Activated CD4-positive, alpha-beta T cell treated with anti-CD3 and anti-CD28 coated beads, Interleukin-2, amount 10 ng/mL, durations not matched to agents 7 days and 5 days (primary cell): ENCODE results near the gene PATL1. TPM values are rescaled to one million over a fixed set of nuclear protein-coding genes. Genes with fewer than 3 reads are reported as not detected.
"Not testable (repeated sequence)": the region's sequence is repeated elsewhere in the genome, so short reads cannot be mapped to it uniquely, and the experiment has no call there.

Experiments
- CTCF ChIA-PET: fragments of 350-600 bp; sonication (Branson Sonifier 250); formaldehyde crosslinking; loops from one replicate; lab custom pipeline; 2021; ENCODE audit warnings: antibody characterized with exemption; lab: Charles Lee
- POLR2A ChIA-PET: fragments of 350-600 bp; sonication (Branson Sonifier 250); formaldehyde crosslinking; loops from one replicate; lab custom pipeline; 2021; ENCODE audit warnings: antibody characterized with exemption; lab: Charles Lee
- DNase-seq: peaks from one replicate; pipeline ENCODE4 v3.0.0-alpha.2; 2020
- H3K27ac Mint-ChIP-seq: one replicate; pipeline ENCODE4 v1.8.0; 2021; ENCODE audit warnings: mild to moderate bottlenecking, moderate library complexity, mixed read lengths
- H3K27me3 Mint-ChIP-seq: one replicate; pipeline ENCODE4 v1.8.0; 2021; ENCODE audit warnings: mixed read lengths
- H3K36me3 Mint-ChIP-seq: one replicate; pipeline ENCODE4 v1.8.0; 2021; ENCODE audit warnings: low read depth, mixed read lengths
- H3K4me1 Mint-ChIP-seq: one replicate; pipeline ENCODE4 v1.8.0; 2021; ENCODE audit warnings: mixed read lengths
- H3K4me3 Mint-ChIP-seq: one replicate; pipeline ENCODE4 v1.8.0; 2021; ENCODE audit warnings: mild to moderate bottlenecking, moderate library complexity, mixed read lengths
- H3K9me3 Mint-ChIP-seq: one replicate; pipeline ENCODE4 v1.8.0; 2021; ENCODE audit warnings: mixed read lengths
- total RNA-seq, 2 experiments: library from RNA; stranded (reverse); gene quantifications; one replicate each; pipeline ENCODE4 v1.2.3, GENCODE V29; 2021

The PATL1 gene, protein sequence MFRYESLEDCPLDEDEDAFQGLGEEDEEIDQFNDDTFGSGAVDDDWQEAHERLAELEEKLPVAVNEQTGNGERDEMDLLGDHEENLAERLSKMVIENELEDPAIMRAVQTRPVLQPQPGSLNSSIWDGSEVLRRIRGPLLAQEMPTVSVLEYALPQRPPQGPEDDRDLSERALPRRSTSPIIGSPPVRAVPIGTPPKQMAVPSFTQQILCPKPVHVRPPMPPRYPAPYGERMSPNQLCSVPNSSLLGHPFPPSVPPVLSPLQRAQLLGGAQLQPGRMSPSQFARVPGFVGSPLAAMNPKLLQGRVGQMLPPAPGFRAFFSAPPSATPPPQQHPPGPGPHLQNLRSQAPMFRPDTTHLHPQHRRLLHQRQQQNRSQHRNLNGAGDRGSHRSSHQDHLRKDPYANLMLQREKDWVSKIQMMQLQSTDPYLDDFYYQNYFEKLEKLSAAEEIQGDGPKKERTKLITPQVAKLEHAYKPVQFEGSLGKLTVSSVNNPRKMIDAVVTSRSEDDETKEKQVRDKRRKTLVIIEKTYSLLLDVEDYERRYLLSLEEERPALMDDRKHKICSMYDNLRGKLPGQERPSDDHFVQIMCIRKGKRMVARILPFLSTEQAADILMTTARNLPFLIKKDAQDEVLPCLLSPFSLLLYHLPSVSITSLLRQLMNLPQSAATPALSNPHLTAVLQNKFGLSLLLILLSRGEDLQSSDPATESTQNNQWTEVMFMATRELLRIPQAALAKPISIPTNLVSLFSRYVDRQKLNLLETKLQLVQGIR
- total RNA-seq: 10 to 100 TPM; 47.2 to 59.6 TPM

DNA sequence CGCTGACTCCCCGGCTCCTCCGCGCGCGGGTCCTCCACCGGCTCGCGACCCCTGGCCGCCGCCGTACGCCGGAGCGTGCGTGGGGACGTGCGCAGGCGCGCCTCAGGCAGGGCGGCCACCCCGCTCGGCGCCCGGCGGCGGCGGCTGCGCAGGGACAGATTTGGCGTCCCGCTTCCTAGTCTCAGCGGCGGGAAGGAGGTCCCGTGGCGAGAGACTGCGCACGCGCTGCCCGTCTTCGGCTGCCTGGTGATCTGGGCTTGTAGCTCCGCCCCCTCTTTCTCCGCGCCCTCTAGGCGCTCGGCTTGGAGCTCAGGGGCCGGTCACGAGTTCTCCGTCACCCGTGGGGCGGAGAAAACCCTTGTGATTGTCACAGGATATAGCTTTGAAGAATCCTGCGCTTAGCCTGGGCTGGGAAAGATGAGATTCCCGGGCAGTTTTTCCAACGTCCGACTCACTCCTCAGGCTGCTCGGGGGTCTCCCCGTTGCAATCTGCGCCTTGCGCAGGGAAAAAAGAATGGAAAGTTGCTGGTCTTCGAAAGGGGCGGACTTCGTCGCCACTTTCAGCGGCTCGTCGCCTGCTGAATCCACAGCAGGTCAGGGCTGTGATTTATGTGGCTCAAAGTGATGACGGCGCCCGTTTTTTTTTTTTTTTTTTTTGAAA is at the start of gene PATL1:
TSS of gene PATL1 (minus strand) at position 88 of the 661 bp plus-strand sequence. CDS start 142 bp downstream, outside the sequence.
- Mint-ChIP-seq H3K9me3 (no peaks in the 10 kb centered on the region), H3K27ac (peak within 1 kb of the TSS; percentile 98), H3K4me3 (peak within 1 kb of the TSS; percentile 89), H3K36me3 (peaks cover 27% of the 10 kb centered on the region), H3K27me3 (no peaks in the 10 kb centered on the region), H3K4me1 (peaks cover 38% of the 10 kb centered on the region)
- POLR2A ChIA-PET: interaction anchor here (0.5 to 0.6 kb wide), 2 partner anchors 53 to 582 kb away, joined by 4 to 6 read pairs; no protein-coding TSS in a partner anchor
- peak; percentile 99 for DNase-seq
- CTCF ChIA-PET: interaction anchor here (0.7 to 1.6 kb wide), 14 partner anchors 9 to 121 kb away, joined by 3 to 10 read pairs (median 3); partner anchors contain the start of gene OSBP

DNA sequence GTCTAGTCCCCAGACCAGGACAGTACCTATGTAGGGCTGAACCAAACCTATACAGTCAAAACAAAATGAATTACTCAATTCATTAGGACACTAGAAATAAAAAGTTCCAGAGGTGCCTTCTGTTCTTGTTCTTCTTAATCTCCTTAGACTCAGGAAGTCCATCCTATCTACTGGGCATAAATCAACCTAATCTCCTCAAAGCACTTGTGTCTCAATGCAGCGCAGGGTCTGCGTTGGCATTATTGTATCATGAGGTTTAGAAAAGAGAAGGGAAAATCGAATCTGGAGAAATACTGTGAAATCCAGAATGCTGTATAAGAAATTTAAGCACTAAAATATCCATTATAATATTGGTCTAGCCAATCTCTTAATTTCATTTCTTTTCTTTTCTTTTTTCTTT is 47.2 kb upstream of the PATL1 start:
- Mint-ChIP-seq H3K9me3 (no peaks in the 10 kb centered on the region), H3K4me3 (no peak overlapping the region), H3K36me3 (no peaks in the 10 kb centered on the region), H3K27me3 (peaks cover 36% of the 10 kb centered on the region), H3K4me1 (no peaks in the 10 kb centered on the region), H3K27ac (no peak overlapping the region)
- CTCF ChIA-PET: interaction anchor here (0.6 kb wide), 1 partner anchor 36 kb away, joined by 3 read pairs; no protein-coding TSS in a partner anchor
- no peak for DNase-seq
- POLR2A ChIA-PET: no interaction called here

DNA sequence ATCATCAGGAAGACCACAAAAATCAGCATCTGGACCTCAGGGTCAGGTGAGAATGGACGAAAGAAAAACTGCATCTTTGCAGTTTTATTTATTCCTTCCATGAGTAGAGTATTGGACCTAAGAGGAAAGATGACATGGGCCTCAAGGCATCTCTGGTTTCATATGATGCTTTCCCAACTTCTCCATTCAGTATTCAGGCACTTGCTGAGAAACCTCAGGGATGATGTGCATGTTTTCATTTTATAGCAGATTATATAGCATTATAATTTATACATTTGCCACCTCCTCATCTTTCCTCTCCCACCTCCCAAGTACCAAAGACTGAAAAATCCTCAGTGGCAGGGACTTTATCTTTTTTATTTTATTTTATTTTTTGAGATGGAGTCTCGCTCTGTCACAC is 44.9 kb upstream of the PATL1 start, which contains the start of gene OR10V1:
TSS of gene OR10V1 (minus strand) at position 101 of the 400 bp plus-strand sequence. CDS start at position 101, 0 bp downstream.
- H3K27ac Mint-ChIP-seq: no peak within 1 kb of the TSS
- peaks cover 28% of the 10 kb centered on the region for H3K27me3 Mint-ChIP-seq

DNA sequence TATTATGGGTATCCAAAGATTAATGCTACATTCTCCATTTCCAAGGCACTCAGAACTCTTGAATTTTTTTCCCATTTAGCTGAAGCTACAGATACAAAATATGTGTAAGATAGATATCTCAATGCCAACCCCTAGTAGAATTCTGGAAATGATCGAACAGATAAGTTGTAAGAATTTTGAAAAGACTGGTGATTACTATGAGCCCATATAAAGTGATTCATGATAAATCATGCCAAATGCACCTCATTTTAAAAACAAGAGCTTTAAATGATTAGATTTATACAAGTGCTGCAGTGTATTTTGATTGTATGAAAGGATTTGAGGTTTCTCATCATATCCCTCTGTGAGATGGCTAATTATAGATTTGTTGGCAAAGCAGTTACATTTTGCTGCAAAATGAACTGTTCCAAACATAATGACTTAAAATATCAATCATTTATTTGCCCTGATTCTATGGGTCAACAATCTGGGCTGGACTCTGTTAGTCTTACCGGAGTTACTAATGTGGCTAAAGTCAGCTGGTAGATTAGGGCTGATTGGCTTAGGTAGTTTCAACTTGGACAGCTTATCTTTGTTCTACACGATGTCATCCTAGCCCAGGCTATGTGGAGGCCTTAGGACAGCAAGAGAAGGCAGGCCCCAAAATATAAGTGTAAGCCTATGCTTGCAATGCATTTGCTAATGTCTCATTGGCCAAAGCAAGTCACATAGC is 41.5 kb upstream of the PATL1 start:
- Mint-ChIP-seq H3K27me3 (peaks cover 14% of the 10 kb centered on the region), H3K4me1 (no peaks in the 10 kb centered on the region), H3K4me3 (no peak overlapping the region), H3K27ac (no peak overlapping the region), H3K9me3 (no peaks in the 10 kb centered on the region), H3K36me3 (no peaks in the 10 kb centered on the region)
- CTCF ChIA-PET: no interaction called here
- DNase-seq: no peak
- POLR2A ChIA-PET: no interaction called here

More for the DNA sequence above, 44.9 kb upstream of the PATL1 start, which contains the start of gene OR10V1:
- CTCF ChIA-PET: no interaction called here
- Mint-ChIP-seq H3K4me1 (no peaks in the 10 kb centered on the region), H3K4me3 (no peak within 1 kb of the TSS), H3K36me3 (no peaks in the 10 kb centered on the region), H3K9me3 (no peaks in the 10 kb centered on the region)
- DNase-seq: no peak
- POLR2A ChIA-PET: no interaction called here

DNA sequence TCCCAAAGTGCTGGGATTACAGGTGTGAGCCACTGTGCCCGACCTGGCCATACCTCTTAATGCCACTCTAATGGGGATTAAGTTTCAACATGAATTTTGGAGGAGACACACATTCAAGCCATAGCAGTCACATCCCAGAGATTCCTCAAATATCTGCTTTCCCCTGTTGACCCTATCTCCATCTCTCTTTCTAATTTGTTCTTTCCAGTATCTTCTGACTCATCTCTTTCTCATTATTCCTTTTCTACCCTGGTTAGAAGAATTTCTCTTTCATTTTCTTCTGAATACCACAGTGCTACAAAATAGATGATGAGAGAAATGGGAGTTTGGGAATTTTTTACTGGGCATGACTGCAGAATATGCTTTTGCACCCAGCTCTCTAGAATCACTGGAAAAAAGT is 39.7 kb upstream of the PATL1 start:
- Mint-ChIP-seq H3K27me3 (peaks cover 11% of the 10 kb centered on the region), H3K9me3 (no peaks in the 10 kb centered on the region), H3K4me1 (no peaks in the 10 kb centered on the region), H3K36me3 (no peaks in the 10 kb centered on the region), H3K27ac (no peak overlapping the region), H3K4me3 (no peak overlapping the region)
- no peak for DNase-seq
- ChIA-PET CTCF (interaction anchor here (0.6 kb wide), 1 partner anchor 100 kb away, joined by 3 read pairs; no protein-coding TSS in a partner anchor), POLR2A (no interaction called here)

DNA sequence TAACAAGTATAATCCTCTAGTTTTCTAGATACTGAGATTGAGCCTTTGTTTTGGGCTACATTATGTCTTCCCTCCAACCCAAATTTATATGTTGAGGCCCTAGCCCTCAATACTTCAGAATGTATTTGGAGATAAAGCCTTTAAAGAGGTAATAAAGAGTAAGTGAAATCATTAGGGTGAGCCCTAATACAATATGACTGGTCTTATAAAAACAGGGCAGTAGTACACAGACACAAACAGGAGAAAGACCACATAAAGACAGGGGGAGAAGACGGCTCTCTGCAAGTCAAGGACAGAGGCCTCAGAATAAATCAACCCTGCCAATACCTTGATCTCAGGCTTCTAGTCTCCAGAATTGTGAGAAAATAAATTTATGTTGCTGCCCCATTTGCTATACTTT is 38.5 kb upstream of the PATL1 start:
- Mint-ChIP-seq H3K4me1 (no peaks in the 10 kb centered on the region), H3K9me3 (no peaks in the 10 kb centered on the region), H3K27ac (no peak overlapping the region), H3K36me3 (no peaks in the 10 kb centered on the region), H3K4me3 (no peak overlapping the region), H3K27me3 (peaks cover 9% of the 10 kb centered on the region)
- ChIA-PET POLR2A (no interaction called here), CTCF (no interaction called here)
- DNase-seq: no peak

DNA sequence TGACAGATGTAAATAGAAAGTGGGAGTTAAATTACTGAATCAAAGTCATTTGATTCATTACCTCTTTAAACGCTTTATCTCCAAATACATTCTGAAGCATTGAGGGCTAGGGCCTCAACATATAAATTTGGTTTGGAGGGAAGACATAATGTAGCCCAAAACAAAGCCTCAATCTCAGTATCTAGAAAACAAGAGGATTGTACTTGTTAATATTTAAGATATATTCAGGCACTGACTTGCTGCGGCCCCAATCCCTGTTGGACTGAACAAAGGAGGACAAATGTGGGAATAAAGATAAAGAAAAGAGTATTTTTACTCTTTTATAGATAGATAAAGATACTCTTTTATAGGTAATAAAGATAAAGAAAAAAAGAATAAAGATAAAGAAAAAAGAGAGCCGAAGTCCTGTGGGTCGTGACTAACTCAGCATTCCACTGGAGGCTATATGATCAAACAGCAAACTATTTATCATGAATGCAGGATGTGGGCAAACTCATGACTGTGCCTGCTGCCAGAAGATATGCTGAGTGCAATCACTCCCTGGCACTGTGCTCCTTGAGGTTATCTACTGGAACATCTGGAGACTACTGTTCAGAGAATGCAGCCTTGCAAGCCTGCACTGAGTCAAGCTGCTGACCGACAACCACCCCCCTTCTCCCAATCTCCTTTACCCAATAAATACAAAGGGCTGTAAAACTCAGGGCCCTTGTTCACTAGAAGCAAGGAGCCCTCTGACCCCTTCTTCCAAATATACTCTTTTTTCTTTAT is 37.9 kb upstream of the PATL1 start:
- ChIA-PET POLR2A (no interaction called here), CTCF (no interaction called here)
- Mint-ChIP-seq H3K9me3 (no peaks in the 10 kb centered on the region), H3K27me3 (peaks cover 9% of the 10 kb centered on the region), H3K27ac (no peak overlapping the region), H3K4me1 (no peaks in the 10 kb centered on the region), H3K36me3 (no peaks in the 10 kb centered on the region), H3K4me3 (no peak overlapping the region)
- DNase-seq: no peak

DNA sequence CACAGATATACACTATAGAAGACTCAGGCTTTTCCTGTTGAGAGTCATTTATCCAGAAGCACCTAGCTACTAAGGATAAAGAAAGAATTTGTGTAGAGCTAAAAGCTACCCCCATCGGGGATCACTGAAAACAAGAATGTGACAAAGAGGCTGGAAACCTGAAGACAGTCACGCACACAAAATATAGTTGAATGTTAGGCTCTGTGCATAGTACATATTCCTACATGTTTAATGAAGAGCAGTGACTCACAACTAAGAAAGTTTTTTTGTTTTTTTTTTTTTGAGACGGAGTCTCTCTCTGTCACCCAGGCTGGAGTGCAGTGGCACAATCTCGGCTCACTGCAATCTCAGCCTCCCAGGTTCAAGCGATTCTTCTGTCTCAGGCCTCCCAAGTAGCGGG is 36.5 kb upstream of the PATL1 start:
- no peaks in the 10 kb centered on the region for H3K36me3 Mint-ChIP-seq
- ChIA-PET CTCF (no interaction called here), POLR2A (no interaction called here)
- H3K27ac Mint-ChIP-seq: no peak overlapping the region
- peaks cover 9% of the 10 kb centered on the region for H3K27me3 Mint-ChIP-seq
- no peaks in the 10 kb centered on the region for H3K4me1 Mint-ChIP-seq
- no peak for DNase-seq
- no peaks in the 10 kb centered on the region for H3K9me3 Mint-ChIP-seq
- no peak overlapping the region for H3K4me3 Mint-ChIP-seq

DNA sequence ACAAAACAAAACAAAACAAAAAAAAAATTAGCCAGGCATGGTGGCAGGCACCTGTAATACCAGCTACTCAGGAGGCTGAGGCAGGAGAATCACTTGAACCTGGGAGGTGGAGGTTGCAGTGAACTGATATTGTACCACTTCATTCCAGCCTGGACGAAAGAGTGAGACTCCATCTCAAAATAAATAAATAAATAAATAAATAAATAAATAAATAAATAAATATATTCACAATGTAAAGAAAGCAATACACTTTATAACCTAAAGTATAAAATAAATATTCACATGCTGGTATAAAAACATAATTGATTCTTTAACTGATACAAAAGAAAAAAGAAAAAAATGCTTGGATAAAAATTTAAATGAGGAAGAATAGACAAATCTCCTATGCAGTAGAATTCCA is 34.7 kb upstream of the PATL1 start:
- H3K4me1 Mint-ChIP-seq, H3K4me3 Mint-ChIP-seq, POLR2A ChIA-PET, H3K36me3 Mint-ChIP-seq, H3K27ac Mint-ChIP-seq, DNase-seq, H3K27me3 Mint-ChIP-seq, H3K9me3 Mint-ChIP-seq: not testable (repeated sequence)
- CTCF ChIA-PET: interaction anchor here (0.6 kb wide), 1 partner anchor 97 kb away, joined by 3 read pairs; no protein-coding TSS in a partner anchor

DNA sequence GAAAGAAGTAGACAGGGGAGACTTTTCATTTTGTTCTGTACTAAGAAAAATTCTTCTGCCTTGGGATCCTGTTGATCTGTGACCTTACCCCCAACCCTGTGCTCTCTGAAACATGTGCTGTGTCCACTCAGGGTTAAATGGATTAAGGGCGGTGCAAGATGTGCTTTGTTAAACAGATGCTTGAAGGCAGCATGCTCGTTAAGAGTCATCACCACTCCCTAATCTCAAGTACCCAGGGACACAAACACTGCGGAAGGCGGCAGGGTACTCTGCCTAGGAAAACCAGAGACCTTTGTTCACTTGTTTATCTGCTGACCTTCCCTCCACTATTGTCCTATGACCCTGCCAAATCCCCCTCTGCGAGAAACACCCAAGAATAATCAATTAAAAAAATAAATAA is 31.3 kb upstream of the PATL1 start:
- H3K27me3 Mint-ChIP-seq: peaks cover 29% of the 10 kb centered on the region
- H3K4me1 Mint-ChIP-seq, H3K9me3 Mint-ChIP-seq, H3K36me3 Mint-ChIP-seq, DNase-seq, POLR2A ChIA-PET, H3K27ac Mint-ChIP-seq, H3K4me3 Mint-ChIP-seq, CTCF ChIA-PET: not testable (repeated sequence)

DNA sequence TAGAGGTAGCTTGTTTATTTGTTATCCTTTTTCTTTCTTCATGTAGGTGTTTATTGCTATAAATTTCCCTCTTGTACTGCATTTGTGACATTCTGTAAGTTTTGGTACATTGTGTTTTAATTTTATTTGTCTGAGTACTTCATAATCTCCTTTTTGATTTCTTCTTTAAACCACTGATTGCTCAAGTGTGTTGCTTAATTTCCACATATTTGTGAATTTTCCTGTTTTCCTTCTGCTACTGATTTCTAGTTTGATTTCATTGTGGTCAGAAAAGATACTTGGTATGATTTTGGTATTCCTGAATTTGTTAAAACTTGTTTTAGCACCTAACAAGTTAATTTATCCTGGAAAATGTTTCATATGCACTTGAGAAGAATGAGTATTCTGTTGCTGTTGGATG is 29.7 kb upstream of the PATL1 start:
- Mint-ChIP-seq H3K4me1 (no peaks in the 10 kb centered on the region), H3K9me3 (peaks cover 3% of the 10 kb centered on the region), H3K36me3 (no peaks in the 10 kb centered on the region), H3K27me3 (peaks cover 34% of the 10 kb centered on the region), H3K27ac (no peak overlapping the region), H3K4me3 (no peak overlapping the region)
- POLR2A ChIA-PET: no interaction called here
- CTCF ChIA-PET: no interaction called here
- no peak for DNase-seq
